ENCODE measurements around the gene TBC1D2B. TPM values are rescaled to one million over a fixed set of nuclear protein-coding genes. Genes with fewer than 3 reads are reported as not detected.
"Not testable (repeated sequence)": the region's sequence is repeated elsewhere in the genome, so short reads cannot be mapped to it uniquely, and the experiment has no call there.

TBC1D2B gene
- total RNA-seq, 1 donor from 2014 or later, result 26.2 TPM

- DNase-seq, result not testable (repeated sequence)
Measured at GRCh38 chr15:77971875-77972274, 105.6 kb downstream of the TBC1D2B start.

GRCh38 chr15:77970813-77971360 lies 106.6 kb downstream of the TBC1D2B start:
- DNase-seq, result not testable (repeated sequence)

GRCh38 chr15:77969055-77969454 lies 108.5 kb downstream of the TBC1D2B start:
- DNase-seq, result no peak

GRCh38 chr15:77967798-77968197 lies 109.7 kb downstream of the TBC1D2B start:
- no peak for DNase-seq

- DNase-seq, result not testable (repeated sequence)
Measured at GRCh38 chr15:77967235-77967615, 110.3 kb downstream of the TBC1D2B start.

- DNase-seq, result peak; percentile 74
Measured at GRCh38 chr15:77966540-77967234, 110.8 kb downstream of the TBC1D2B start.

GRCh38 chr15:77964193-77964592 lies 113.3 kb downstream of the TBC1D2B start:
- no peak for DNase-seq

- peak; percentile 79 for DNase-seq
Measured at GRCh38 chr15:77959432-77959879, 118.1 kb downstream of the TBC1D2B start.

GRCh38 chr15:77958716-77959431 lies 118.6 kb downstream of the TBC1D2B start:
- DNase-seq, result not testable (repeated sequence)

- not testable (repeated sequence) for DNase-seq
Measured at GRCh38 chr15:77958021-77958420, 119.5 kb downstream of the TBC1D2B start.

- not testable (repeated sequence) for DNase-seq
Measured at GRCh38 chr15:77953926-77954325, 123.6 kb downstream of the TBC1D2B start.

- peak; percentile 16 for DNase-seq
Measured at GRCh38 chr15:77952928-77953446, 124.5 kb downstream of the TBC1D2B start.

GRCh38 chr15:77951105-77951786 lies 126.3 kb downstream of the TBC1D2B start:
- DNase-seq, result not testable (repeated sequence)

GRCh38 chr15:77950470-77950869 lies 127.0 kb downstream of the TBC1D2B start:
- not testable (repeated sequence) for DNase-seq

- no peak for DNase-seq
Measured at GRCh38 chr15:77945566-77945965, 131.9 kb downstream of the TBC1D2B start.

Other genes starting within 250 kb of the TBC1D2B start
- gene SH2D7, start 14.8 kb upstream of the TBC1D2B start, total RNA-seq, result not detected in 2 replicates
- 1.5 and 2.5 TPM in 2 replicates for gene CIB2, start 53.7 kb upstream of the TBC1D2B start, total RNA-seq
- gene IDH3A, start 71.7 kb upstream of the TBC1D2B start, total RNA-seq, result 35.6 and 65.6 TPM in 2 replicates
- not detected in 2 replicates for gene ACSBG1, start 156.9 kb upstream of the TBC1D2B start, total RNA-seq
- 3.9 and 5.6 TPM in 2 replicates for gene DNAJA4, start 186.9 kb upstream of the TBC1D2B start, total RNA-seq
- 64.1 and 76.2 TPM in 2 replicates for gene SKIC8, start 221.9 kb upstream of the TBC1D2B start, total RNA-seq